HG03159 (cell line): ENCODE results near the gene EVX1.

Source experiments
- ATAC-seq: cut with Tn5 transposase; IDR thresholded peaks from one replicate; pipeline ENCODE4 v1.9.1; 2021; ENCODE audit warnings: mild to moderate bottlenecking, moderate library complexity; ENCODE audit not compliant: unreplicated experiment

EVX1 gene

DNA sequence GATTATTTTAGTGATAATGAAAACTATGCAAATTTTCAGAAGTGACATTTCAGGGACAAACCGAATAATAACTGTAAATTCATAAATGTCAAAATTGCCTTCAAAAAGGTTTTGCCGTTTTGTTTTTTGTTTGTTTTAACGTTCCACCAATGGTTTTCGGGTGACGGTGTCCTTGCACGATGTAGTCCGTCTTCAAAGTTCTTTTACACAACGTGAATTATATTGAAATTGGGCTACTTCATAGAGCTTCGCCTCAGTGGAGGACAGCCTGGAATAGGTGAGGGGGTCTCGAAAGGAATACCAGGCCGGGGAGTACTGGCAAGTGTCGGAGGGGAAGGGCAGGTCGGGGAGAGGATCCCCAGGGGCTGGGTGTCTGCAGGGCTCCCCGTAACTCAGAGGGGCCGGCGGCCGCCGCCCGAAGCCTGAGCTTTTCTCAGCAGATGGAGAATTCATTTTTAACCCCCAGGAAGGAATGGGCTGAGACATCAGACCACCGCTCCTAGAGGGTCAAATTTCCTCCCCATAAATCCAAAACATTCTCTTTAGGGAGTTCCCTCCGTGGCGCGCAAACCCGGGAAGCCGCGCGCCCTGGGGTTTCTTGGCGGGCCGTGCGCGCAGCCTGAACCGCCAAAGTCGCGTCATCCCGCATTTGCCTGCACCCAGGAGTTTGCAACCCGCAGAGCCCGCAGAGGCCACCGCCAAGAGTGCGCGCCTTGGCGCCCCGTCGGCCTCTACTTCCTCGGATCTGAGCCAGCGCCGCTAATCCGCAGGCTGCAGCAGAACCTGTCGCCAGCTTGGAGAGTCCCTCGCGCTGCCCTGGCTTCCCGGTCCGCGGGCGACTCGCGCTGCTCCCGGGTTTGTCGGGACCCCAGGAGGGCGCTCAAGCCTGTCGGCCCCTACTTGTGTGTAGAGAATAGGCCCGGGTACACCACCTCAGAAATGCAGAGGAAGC is 17.3 kb upstream of the EVX1 start:
- no peak for ATAC-seq

DNA sequence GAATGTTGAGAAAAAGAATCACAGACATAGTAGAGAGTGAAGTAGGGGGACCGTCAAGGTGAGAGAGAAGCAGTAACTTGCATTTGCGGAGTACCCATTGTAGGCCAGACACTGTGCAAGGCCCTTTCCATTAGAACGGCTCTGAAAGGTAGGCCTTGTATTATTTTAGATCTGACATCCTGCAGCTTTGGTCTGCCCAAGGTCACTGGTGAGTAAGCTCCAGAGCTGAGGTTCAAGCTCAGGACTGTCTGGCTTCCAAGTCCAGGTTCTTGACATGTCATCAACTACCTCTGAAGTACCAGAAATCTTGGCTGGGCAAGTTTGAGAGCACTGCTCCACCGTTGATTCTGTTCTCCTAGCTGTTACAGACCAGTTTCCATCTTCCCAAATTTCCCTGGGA is 13.2 kb upstream of the EVX1 start:
- ATAC-seq, result no peak

DNA sequence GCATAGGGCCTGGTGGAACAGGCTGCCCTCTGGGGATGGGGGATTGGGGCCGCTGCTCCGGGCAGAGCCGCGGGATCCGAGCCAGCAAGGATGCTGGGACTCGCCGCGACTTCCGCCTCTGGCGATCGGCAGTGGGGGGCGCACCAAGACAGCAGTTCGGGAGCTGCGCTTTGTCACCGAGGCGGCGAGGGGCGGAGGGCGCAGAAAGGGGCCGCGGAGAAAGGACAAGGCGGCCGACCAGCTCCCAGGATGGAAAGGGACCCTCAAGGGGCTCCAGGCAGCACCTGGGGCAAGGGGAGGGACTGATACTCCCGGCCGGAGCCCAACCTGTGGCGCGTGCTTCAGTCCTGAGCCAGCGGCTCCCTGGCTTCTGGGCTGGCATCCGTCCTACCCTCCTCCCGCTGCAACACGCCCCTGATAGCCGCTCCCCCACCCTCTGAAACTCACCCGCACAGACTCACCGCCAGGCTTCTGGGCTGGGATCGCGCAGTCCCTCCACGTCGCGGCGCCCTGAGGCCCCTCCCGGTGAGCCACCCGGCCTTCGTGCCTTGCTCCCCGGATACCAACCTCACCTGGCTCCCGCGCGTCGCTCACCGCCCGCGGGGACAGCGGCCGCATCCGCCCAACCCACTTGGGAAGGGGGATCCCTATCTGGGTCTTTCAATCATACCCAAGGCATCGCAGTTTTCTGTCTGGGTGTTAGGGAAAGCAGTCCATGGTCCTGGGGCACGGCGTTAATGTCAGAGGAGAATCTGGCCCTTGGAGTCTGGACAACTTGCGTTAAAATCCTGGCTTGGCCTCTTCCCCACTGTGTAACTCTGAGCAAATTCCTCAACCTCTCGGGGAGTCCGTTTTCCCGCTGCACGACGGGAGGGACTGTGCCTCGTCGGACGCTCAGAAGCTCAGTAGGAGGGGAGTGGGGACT is 7.0 kb upstream of the EVX1 start:
- no peak for ATAC-seq

DNA sequence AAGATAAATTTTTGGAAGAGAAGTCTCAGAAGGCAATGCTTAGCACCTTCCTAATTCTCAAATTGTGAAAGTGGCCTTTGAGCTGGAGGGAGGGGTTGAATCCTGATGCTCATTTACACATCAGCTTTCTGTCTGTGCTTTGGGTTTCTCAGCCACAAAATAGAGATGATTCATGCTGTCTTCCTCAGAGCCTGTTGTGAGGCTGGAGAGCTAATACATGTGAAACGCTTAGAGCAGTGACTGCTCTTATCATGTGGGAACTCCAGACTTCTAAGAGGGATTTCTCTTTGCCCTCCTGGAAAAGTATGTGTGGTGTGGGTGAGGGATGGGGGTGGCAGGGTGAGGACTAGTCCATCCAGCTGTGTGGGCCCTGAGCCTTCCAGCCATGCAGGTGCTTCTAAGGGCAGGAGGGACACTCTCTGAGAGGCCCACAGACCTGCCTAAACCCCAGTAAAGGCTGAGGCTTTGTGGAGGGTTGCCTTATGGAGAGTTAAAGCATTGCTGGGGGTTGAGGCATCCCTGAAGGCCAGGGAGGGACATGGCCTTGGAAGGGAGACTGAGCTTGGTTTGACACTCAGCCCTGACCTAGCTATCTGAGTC is 4.8 kb upstream of the EVX1 start:
- no peak for ATAC-seq

DNA sequence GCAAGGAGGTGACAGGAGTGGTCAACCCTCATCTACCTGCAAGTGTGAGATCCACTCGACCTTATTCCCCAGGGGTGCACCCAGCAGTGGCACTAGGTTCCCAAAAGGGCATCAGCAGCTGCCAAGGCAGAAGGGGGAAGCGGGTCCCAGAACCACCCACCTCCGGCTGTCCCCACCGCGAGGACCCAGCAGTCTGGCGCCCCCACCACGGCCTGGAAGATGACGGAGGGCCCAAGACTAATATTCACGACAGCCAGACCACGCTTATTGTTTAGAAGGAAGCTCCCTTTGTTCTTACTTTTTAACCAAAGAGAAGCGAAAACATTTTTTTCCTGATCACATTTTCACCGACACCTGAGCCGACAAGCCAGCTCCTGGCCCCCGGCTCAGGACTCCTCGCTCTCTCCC is 3.6 kb upstream of the EVX1 start:
- no peak for ATAC-seq

DNA sequence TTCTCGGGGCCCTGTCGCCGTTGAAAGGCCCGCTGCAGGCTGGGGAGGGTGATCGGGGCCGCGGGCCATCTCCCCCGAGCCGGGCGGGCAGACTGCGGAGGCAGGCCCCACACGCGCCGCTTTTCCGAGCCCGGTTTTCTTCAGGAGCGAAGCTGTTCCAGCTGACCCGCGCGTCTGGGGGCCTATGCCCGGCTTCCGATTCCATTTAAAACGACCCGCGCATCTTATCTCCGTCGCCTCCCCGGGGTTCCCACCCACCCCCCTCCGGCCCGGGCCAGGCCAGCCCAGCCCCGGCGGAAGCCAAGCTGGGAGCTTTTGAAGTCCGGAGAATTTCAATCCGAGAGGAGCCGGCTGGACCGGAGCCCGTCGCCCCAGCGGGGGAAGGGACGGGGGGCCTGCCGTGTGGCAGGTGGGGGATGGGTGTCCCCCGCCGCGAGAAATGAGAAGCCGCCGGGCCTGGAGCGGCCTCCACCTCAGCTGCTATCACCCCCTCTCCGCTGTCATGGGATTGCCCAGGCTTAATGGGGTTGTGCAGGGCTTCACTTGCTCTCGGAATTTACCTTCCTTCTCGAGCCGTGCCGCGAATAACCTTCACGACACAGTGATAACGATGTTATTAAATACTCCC is 3.1 kb upstream of the EVX1 start:
- ATAC-seq, result no peak

DNA sequence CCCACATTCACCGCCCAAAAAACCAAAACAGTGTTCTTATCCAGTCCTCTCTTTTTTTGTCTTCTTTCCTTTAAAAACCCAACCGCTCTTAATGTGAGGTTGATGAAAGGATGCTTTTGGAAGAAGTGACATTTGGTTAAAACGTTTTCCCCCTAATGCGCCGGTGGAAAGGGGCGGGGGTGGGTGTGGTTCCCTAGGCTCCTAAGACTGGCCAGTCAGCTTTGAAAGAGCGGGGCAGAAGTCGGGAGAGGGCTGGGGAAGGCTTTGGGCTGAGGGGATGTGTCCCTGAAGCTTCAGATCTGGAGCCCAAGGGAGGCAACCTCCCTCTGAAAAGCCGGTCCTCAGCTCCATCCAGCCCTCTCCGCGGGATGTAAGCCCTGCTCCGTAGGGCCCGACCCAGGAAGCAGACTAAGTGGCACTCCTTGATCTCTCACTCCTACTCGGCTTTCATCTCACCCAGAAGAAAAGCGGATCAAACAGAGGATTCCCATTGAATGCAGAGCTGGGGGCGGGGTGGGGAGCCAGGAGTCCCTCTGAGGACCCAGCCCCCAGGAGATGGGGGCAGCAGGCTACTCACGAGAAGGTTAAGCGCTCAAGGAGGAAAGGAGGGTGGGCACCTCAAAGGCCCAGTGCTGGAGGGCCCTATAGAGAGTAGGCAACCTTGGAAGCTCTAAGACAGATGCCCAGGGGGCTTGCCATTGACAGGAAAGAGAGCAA is 2.4 kb upstream of the EVX1 start:
- no peak for ATAC-seq

DNA sequence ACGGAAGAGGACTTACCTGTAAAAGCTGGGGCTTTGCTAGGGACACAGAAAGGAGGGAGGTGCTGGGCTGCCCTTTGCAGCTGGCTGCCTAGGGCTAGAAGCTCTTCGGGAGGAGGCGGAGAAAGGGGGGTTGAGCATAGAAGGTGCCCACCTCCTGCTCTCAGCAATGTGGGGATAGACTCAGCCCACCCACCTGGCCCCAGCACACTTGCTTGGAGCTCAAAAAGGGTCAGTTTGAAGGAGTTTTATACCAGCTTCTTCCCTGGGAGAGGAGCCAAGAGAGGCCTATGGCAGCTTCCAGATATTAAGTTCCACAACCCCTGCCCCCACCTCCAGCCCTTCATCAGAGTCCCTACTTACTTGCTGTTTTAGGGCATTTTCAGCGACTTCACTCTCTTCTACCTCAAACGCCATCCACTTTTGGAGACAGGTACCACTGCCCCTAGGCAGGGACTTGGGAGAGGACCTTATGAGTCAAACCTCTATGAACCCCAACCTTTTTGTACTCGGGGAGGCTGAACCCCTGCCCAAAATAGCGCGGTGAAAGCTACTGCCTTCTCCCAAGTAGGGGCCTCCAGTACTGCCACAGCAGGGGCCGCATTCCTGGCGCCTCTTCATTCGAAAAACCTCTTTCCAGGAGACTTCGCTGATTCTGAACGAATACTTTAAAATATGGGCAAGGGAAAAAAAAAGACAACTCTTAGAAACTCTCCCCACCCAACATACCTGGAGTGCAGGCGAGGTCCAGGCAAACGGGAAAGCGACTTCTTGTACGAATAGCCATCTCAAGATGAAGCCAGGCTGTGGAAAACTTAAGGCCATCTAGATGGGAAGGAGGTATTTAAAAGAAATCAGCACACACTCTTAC is 1.2 kb upstream of the EVX1 start:
- no peak for ATAC-seq

DNA sequence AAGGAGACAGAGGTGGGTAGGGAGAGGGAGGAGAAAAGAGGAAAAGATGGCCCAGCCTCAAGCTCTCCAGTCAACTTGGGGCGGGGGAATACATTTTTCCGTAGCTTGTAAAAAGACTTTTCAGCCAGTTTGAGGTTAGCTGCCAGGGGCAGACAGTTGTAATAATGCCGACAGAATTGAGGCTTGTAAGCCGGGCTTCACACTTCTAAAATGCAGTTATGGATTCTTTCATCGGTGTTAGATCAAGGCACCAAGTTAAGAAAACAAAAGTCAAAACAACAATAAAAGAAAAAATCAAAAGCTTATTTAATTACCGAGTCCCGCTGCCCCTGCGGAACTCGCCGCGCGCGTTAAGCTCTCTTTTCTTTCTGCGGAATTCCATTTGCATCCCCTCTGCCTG is 448 bp upstream of the EVX1 start:
- ATAC-seq, result no peak

DNA sequence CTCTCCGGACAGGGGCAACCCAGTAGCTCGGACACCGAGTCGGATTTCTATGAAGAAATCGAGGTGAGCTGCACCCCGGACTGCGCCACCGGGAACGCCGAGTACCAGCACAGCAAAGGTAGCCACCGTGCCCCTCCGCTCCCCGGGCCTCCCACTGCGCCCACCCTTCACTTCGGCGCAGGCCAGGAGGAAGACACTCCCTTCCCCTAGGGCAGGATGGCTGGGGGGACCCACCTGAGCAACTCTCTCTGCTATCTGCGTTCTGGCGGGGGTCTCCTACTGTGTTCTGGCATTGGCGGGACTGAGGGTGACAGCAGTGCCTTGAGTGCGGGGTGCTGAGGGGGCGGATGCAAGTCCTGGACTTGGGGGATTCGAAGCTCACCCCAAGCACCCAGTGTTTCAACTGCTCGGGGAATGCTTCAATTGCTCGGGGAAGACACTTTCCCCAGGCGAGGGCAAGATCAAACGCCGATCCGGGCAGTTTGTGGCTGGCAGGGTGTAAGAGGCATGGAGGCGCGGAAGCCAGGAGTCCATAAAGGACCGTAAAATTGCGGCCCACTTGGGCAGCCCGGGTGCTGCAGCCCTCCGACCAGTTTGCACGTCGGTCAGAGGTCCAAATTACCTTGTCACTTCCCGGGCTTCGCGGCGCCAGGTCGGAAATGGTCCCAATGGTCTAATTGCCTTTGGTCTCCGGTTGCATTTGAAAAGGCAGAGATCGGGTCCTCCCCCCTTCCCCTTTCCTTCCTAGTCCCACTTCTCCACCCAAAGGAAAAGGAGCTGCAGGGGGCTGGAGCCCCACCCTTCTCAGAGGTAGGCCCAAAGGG is 950 bp downstream of the EVX1 start:
- ATAC-seq, result no peak

DNA sequence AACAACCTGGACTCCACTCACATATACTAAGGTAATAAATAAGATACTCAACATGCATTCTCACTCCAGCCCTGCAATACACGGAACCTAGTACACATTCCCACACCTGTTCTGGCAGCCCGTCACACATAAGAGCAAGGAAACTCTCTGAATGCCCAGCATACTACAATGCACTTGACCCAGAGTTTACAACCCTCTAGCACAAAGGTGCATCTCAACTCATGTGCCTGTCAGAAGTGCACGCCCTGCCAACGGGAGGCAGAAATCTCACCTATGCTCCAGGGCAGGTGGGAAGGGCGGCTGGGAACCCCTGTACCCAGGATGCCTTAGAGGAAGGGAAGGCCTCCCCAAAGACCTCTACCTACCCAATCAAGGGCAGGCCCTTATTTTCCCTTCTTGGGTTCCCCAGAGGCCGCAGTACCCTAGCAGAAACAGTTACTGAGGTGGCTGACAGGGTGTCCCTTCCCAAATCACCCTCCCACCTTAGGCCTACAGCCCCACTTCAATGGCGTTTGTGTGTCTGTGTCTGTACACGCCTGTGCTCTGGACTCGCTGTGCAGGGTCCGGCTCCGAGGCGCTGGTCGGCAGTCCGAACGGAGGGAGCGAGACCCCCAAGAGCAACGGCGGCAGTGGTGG is 2.0 kb downstream of the EVX1 start:
- no peak for ATAC-seq

DNA sequence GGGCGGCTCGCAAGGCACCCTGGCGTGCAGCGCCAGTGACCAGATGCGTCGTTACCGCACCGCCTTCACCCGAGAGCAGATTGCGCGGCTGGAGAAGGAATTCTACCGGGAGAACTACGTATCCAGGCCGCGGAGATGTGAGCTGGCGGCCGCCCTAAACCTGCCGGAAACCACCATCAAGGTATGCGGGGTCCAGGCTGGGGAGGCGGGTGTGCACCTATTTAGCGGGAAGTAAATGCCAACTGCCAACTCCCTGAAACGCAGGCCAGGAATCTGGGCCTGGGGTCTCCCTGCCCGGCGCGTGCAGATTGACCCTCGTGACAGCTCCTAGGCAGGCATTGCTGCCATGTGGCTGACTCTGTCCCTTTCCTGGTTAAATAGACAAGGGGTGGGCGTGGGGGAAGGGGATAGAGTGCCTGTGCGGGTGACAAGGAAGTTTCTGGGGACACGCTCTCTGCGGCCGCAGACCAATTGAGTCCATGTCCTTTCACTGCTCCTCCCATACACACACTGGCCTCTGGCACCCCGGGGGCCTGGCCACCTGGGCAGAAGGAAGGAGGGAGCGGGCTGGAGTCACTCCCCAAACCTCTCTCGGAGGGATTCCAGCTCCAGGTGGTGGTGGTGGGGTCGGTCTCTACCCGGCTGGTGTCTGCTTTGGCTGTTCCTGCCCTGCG is 2.7 kb downstream of the EVX1 start:
- no peak for ATAC-seq

DNA sequence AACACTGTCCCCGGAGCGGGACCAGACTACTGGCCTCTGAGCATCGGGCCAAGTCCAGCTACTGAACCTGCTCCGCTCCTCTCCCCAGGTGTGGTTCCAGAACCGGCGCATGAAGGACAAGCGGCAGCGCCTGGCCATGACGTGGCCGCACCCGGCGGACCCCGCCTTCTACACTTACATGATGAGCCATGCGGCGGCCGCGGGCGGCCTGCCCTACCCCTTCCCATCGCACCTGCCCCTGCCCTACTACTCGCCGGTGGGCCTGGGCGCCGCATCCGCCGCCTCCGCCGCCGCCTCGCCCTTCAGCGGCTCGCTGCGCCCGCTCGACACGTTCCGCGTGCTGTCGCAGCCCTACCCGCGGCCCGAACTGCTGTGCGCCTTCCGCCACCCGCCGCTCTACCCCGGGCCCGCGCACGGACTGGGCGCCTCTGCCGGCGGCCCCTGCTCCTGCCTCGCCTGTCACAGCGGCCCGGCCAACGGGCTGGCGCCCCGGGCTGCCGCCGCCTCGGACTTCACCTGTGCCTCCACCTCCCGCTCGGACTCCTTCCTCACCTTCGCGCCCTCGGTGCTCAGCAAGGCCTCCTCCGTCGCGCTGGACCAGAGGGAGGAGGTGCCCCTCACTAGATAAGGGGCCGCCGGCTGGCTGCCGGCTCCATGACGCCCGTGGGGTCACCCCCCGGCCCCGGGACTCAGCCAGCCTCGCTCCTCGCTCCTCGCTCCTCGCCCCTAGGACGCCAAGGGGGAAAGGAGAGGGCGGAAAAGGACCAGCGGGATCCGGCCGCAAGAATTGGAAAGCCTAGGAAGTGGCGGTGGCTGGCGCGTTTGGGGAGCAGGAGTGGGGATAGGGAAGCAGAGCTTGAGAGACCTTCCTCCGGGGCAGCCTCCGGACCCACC is 3.4 kb downstream of the EVX1 start:
- ATAC-seq, result no peak

DNA sequence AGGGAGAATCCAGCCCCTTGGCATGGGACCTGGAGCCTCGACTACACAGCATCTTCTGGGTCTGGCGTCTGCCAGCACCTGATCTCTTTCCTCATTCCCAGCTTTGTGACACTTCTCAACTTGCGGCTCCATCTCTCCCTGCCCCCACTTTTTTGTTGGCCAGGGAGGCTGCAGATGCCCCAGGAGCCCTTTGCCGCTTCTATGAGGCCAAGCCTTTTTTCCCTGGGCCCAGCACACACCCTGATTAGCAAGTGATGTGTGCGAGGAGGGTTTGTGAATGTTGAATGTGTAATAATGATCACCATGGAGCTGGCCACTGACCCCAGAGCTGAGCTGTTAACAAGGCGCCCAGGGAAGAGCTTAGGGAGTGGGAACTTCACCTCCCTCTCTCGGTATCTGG is 4.4 kb downstream of the EVX1 start:
- no peak for ATAC-seq

DNA sequence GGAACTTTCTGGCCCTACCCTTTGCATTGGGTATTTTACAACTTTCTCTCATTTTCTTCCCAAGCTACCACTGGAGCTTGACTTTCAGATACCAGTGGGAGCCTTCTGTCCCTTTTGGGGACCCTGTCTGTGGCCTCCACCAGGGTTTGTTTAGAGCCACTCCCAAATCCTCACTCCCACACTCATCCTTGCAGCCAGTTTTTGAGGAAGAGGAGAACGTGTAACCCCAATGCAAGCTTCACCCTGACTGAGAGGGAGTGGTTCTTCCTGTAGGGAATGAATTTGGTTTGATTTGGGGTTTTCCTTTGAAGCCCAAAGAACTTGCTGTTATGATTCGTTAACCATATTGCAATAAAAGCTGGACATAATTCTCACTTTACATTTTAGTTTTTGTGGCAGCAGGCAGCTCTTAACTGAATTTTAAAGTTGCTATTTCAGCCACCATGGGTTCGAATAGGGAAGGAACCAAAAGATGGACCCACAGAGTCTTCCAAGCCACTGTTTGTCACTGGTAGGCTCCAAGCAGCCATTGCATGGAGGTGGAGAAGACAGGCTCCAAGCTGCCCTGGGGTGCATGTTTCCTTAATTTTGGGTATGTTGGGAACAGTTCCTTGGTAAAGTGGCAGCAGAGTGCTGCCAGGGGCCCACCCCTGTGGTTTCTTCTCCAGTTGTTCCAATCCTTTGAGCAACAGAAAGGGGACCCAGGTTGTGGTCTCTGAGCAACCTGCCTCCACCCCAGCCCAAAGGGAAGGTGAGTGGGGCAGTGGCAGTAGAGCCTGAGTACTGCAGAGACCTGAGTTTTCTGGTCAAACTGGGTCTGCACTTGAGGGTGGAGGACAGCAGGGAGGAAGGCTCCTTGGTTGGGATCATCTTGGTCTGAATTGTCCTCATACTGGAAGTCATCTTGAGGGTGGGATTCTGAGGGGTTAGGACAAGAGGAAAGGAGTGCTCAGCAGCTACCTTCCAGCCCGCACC is 5.1 kb downstream of the EVX1 start:
- no peak for ATAC-seq
